Nephron progenitor cell (in vitro differentiated cells): ENCODE measurements around the gene CAMKMT.

ENCODE experiments used
- DNase-seq: peaks from one replicate; pipeline ENCODE4 v3.0.0; 2021
- H3K27ac Mint-ChIP-seq: 2 replicates; pipeline ENCODE4 v1.8.0; 2021; ENCODE audit warnings: mild to moderate bottlenecking, moderate library complexity, mixed read lengths
- H3K27me3 Mint-ChIP-seq: 2 replicates; pipeline ENCODE4 v1.8.0; 2021; ENCODE audit warnings: mild to moderate bottlenecking, low read depth, mixed read lengths; ENCODE audit not compliant: poor library complexity
- H3K36me3 Mint-ChIP-seq: 2 replicates; pipeline ENCODE4 v1.8.0; 2021; ENCODE audit warnings: low read depth, mixed read lengths
- H3K4me1 Mint-ChIP-seq: 2 replicates; pipeline ENCODE4 v1.8.0; 2021; ENCODE audit warnings: mixed read lengths
- H3K4me3 Mint-ChIP-seq: 2 replicates; pipeline ENCODE4 v1.8.0; 2021; ENCODE audit warnings: mild to moderate bottlenecking, moderate library complexity, mixed read lengths
- H3K9me3 Mint-ChIP-seq: 2 replicates; pipeline ENCODE4 v1.8.0; 2021; ENCODE audit warnings: mild to moderate bottlenecking, moderate library complexity, mixed read lengths
- TF ChIP-seq, protein P1 (sequence below): fragments of 200-600 bp; sonication (generic); IDR thresholded peaks from 2 replicates; pipeline ENCODE4 v1.5.0; 2021; ENCODE audit warnings: antibody characterized with exemption

The CAMKMT gene

GRCh38 chr2:44730593-44730992, 368.8 kb downstream of the CAMKMT start:
- TF ChIP-seq, protein P1, sequence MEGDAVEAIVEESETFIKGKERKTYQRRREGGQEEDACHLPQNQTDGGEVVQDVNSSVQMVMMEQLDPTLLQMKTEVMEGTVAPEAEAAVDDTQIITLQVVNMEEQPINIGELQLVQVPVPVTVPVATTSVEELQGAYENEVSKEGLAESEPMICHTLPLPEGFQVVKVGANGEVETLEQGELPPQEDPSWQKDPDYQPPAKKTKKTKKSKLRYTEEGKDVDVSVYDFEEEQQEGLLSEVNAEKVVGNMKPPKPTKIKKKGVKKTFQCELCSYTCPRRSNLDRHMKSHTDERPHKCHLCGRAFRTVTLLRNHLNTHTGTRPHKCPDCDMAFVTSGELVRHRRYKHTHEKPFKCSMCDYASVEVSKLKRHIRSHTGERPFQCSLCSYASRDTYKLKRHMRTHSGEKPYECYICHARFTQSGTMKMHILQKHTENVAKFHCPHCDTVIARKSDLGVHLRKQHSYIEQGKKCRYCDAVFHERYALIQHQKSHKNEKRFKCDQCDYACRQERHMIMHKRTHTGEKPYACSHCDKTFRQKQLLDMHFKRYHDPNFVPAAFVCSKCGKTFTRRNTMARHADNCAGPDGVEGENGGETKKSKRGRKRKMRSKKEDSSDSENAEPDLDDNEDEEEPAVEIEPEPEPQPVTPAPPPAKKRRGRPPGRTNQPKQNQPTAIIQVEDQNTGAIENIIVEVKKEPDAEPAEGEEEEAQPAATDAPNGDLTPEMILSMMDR = no peak
- peaks cover 18% of the 10 kb centered on the region for H3K27me3 Mint-ChIP-seq
- H3K4me1 Mint-ChIP-seq = no peaks in the 10 kb centered on the region
- no peak overlapping the region for H3K27ac Mint-ChIP-seq
- no peaks in the 10 kb centered on the region for H3K36me3 Mint-ChIP-seq
- DNase-seq = no peak
- H3K4me3 Mint-ChIP-seq = no peak overlapping the region
- H3K9me3 Mint-ChIP-seq = peaks cover 5% of the 10 kb centered on the region

- Mint-ChIP-seq H3K4me3 (no peak overlapping the region), H3K27me3 (peaks cover 14% of the 10 kb centered on the region), H3K9me3 (peaks cover 14% of the 10 kb centered on the region), H3K36me3 (peaks cover 5% of the 10 kb centered on the region), H3K27ac (no peak overlapping the region), H3K4me1 (no peaks in the 10 kb centered on the region)
- TF ChIP-seq, protein P1 = no peak
- no peak for DNase-seq
These were observed 369.8 kb downstream of the CAMKMT start for GRCh38 chr2:44731505-44731904.

- no peak overlapping the region for H3K4me3 Mint-ChIP-seq
- H3K27ac Mint-ChIP-seq = no peak overlapping the region
- TF ChIP-seq, protein P1 = no peak
- peaks cover 10% of the 10 kb centered on the region for H3K36me3 Mint-ChIP-seq
- peaks cover 27% of the 10 kb centered on the region for H3K9me3 Mint-ChIP-seq
- peaks cover 3% of the 10 kb centered on the region for H3K27me3 Mint-ChIP-seq
- no peak for DNase-seq
- H3K4me1 Mint-ChIP-seq = no peaks in the 10 kb centered on the region
These were observed 374.7 kb downstream of the CAMKMT start for GRCh38 chr2:44736270-44736942.

GRCh38 chr2:44740678-44741077, 378.9 kb downstream of the CAMKMT start:
- peaks cover 21% of the 10 kb centered on the region for H3K9me3 Mint-ChIP-seq
- H3K27ac Mint-ChIP-seq = no peak overlapping the region
- no peak for DNase-seq
- no peak overlapping the region for H3K4me3 Mint-ChIP-seq
- H3K27me3 Mint-ChIP-seq = peaks cover 3% of the 10 kb centered on the region
- H3K4me1 Mint-ChIP-seq = peaks cover 10% of the 10 kb centered on the region
- peaks cover 10% of the 10 kb centered on the region for H3K36me3 Mint-ChIP-seq
- TF ChIP-seq, protein P1 = no peak

GRCh38 chr2:44741507-44741906, 379.8 kb downstream of the CAMKMT start:
- peaks cover 4% of the 10 kb centered on the region for H3K36me3 Mint-ChIP-seq
- peaks cover 16% of the 10 kb centered on the region for H3K4me1 Mint-ChIP-seq
- TF ChIP-seq, protein P1 = no peak
- no peak overlapping the region for H3K27ac Mint-ChIP-seq
- peaks cover 3% of the 10 kb centered on the region for H3K27me3 Mint-ChIP-seq
- no peak for DNase-seq
- H3K9me3 Mint-ChIP-seq = peaks cover 13% of the 10 kb centered on the region
- H3K4me3 Mint-ChIP-seq = no peak overlapping the region

DNA sequence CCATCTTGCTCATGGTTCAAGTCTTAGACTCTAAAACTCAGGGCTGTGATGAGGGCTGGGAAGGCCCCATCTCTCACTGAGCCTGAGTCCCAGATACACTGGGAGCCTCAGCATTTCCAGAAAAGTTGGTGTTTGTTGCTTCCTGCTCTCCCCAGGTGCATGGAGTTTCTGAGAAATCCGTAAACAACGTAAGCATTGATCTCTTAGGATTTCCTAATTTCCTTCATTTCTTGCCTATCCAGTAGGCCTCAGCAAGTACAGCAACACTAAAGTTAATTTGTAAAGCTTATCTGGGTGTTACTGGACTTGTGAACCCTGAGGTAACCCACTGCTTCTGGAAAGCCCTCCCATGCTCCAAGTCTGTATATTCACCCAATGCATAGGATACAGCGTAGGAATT, 380.3 kb downstream of the CAMKMT start:
- TF ChIP-seq, protein P1 = no peak
- Mint-ChIP-seq H3K36me3 (no peaks in the 10 kb centered on the region), H3K4me3 (no peak overlapping the region), H3K27me3 (peaks cover under 1% of the 10 kb centered on the region), H3K27ac (no peak overlapping the region), H3K4me1 (peaks cover 16% of the 10 kb centered on the region), H3K9me3 (peaks cover 8% of the 10 kb centered on the region)
- no peak for DNase-seq
